ENCODE measurements around the gene HEATR5A.

- TF ChIP-seq SPI1 (IDR thresholded peaks at IDR 0.05; ENCODE audit: borderline replicate concordance, low read depth) (no peak), CTCF (IDR thresholded peaks at IDR 0.05; ENCODE audit: insufficient read depth, low read length) (no peak)
These were observed 10.4 kb upstream of the HEATR5A start for GRCh38 chr14:31430634-31431264.
